HepG2 (cell line): ENCODE measurements around the gene FCN3. TPM values are rescaled to one million over a fixed set of nuclear protein-coding genes. Genes with fewer than 3 reads are reported as not detected.
A peak's percentile ranks its signal among the peaks of the same experiment; 100 is the strongest.

Experiments used
- ATAC-seq: fragments of 200-7000 bp; cut with Tn5 transposase; 3 replicates; pipeline ENCODE4 v1.9.1; 2020; ENCODE audit warnings: mild to moderate bottlenecking, moderate library complexity
- BruUV-seq: library from RNA; stranded (reverse); fragments of 400-500 nt; replicated peaks from 2 replicates; lab custom pipeline; 2021; lab: Mats Ljungman, UMichigan
- CTCF ChIA-PET: fragments of 300-600 bp; formaldehyde crosslinking; extraction: SDS; loops from one replicate; lab custom pipeline; 2021; ENCODE audit warnings: low total read pairs, inconsistent platforms, low intra/inter-chr PET ratio; lab: Yijun Ruan, JAX
- POLR2A ChIA-PET: fragments of 350-600 bp; sonication (Branson Sonifier 250); formaldehyde crosslinking; loops from one replicate; lab custom pipeline; 2020; ENCODE audit warnings: antibody characterized with exemption, inconsistent platforms; lab: Yijun Ruan, JAX
- DNase-seq: peaks from one replicate; pipeline ENCODE4 v3.0.0-alpha.2; 2015; ENCODE audit warnings: low spot score
- FAIRE-seq: peaks from 3 replicates; lab custom pipeline; 2011; peaks lifted over from hg19 to GRCh38; lab: Jason Lieb, UNC
- H2AFZ ChIP-seq: one replicate; pipeline ENCODE4 v1.6.1; 2011; ENCODE audit warnings: low read length, inconsistent platforms
- H3K27ac ChIP-seq: fragments of 300-600 bp; 3 replicates; pipeline ENCODE4 v1.8.0; 2011; ENCODE audit warnings: mixed run types, mild to moderate bottlenecking, mixed read lengths, low read length, inconsistent platforms; ENCODE audit not compliant: insufficient read depth; ENCODE audit errors: extremely low read length
- H3K27me3 ChIP-seq, 2 experiments: fragments of 200-600 bp in 1 of 2; 2 replicates in 1 of 2; 3 replicates in 1 of 2; pipeline versions ENCODE4 v1.6.0 to v1.8.0; 2011; ENCODE audit warnings: low read length in 2 of 2, mild to moderate bottlenecking in 2 of 2, moderate library complexity in 2 of 2, inconsistent platforms in 1 of 2; ENCODE audit not compliant: insufficient read depth in 2 of 2, control insufficient read depth in 1 of 2
- H3K36me3 ChIP-seq, 2 experiments: fragments of 200-600 bp in 1 of 2; replicated peaks in 1 of 2; 2 replicates in 1 of 2; 3 replicates in 1 of 2; pipeline versions ENCODE4 v1.5.1 to v1.8.0; 2011; ENCODE audit warnings: low read length in 2 of 2, inconsistent platforms in 1 of 2; ENCODE audit not compliant: insufficient read depth in 2 of 2, control insufficient read depth in 1 of 2
- H3K4me1 ChIP-seq: 2 replicates; pipeline ENCODE4 v1.5.1; 2012; ENCODE audit warnings: low read length, inconsistent platforms; ENCODE audit not compliant: insufficient read depth
- H3K4me2 ChIP-seq: 2 replicates; pipeline ENCODE4 v1.6.0; 2011; ENCODE audit warnings: low read depth, low read length, inconsistent platforms
- H3K4me3 ChIP-seq, 3 experiments: fragments of 200-600 bp in 1 of 3; sonication (generic), shearing (Covaris generic) in 1 of 3; replicated peaks in 1 of 3; 2 replicates each; pipeline ENCODE4 v1.5.1; 2011 to 2016; ENCODE audit warnings: low read length in 3 of 3, inconsistent platforms in 2 of 3, low read depth in 2 of 3, mild to moderate bottlenecking in 2 of 3, control low read depth in 1 of 3, mixed read lengths in 1 of 3; ENCODE audit not compliant: insufficient read depth in 1 of 3
- H3K79me2 ChIP-seq: one replicate; pipeline ENCODE4 v1.6.1; 2011; ENCODE audit warnings: low read length, inconsistent platforms; ENCODE audit not compliant: insufficient read depth
- H3K9ac ChIP-seq: 2 replicates; pipeline ENCODE4 v1.6.0; 2011; ENCODE audit warnings: mild to moderate bottlenecking, low read depth, low read length, inconsistent platforms; ENCODE audit not compliant: insufficient read depth
- H3K9me3 ChIP-seq: 2 replicates; pipeline ENCODE4 v1.5.1; 2012; ENCODE audit warnings: mild to moderate bottlenecking, low read length
- H4K20me1 ChIP-seq: 2 replicates; pipeline ENCODE4 v1.6.0; 2011; ENCODE audit warnings: inconsistent platforms, mild to moderate bottlenecking, low read length, moderate library complexity; ENCODE audit not compliant: insufficient read depth
- EHMT2 ChIP-seq: fragments of 200-600 bp; sonication (generic); IDR thresholded peaks from 2 replicates; pipeline ENCODE4 v1.7.0; 2017; ENCODE audit warnings: antibody characterized with exemption, low read depth, low read length, borderline replicate concordance
- FIP1L1 ChIP-seq: fragments of 200-400 bp; formaldehyde crosslinking; IDR thresholded peaks from 2 replicates; pipeline ENCODE4 v1.6.1; 2018; ENCODE audit warnings: low read depth, mild to moderate bottlenecking, low read length, moderate library complexity, borderline replicate concordance; ENCODE audit not compliant: insufficient read depth
- FOXM1 ChIP-seq: sonication (generic); formaldehyde crosslinking; IDR thresholded peaks from 2 replicates; pipeline ENCODE4 v1.5.0; 2020; ENCODE audit warnings: missing genetic modification reagents
- KDM2A ChIP-seq: sonication (generic); formaldehyde crosslinking; IDR thresholded peaks from 2 replicates; pipeline ENCODE4 v1.4.0; 2020; ENCODE audit warnings: low read depth, missing genetic modification reagents, borderline replicate concordance
- MED13 ChIP-seq: sonication (generic); formaldehyde crosslinking; IDR thresholded peaks from 2 replicates; pipeline ENCODE4 v1.5.0; 2020; ENCODE audit warnings: missing genetic modification reagents
- MZF1 ChIP-seq: sonication (generic); formaldehyde crosslinking; IDR thresholded peaks from 2 replicates; pipeline ENCODE4 v1.8.1; 2023; ENCODE audit warnings: mild to moderate bottlenecking, missing genetic modification reagents, borderline replicate concordance
- NFIB ChIP-seq: sonication (generic); formaldehyde crosslinking; IDR thresholded peaks from 2 replicates; pipeline ENCODE4 v1.9.0; 2021; ENCODE audit warnings: missing genetic modification reagents, mild to moderate bottlenecking, borderline replicate concordance
- POLR2A ChIP-seq, 2 experiments: IDR thresholded peaks; 2 replicates each; pipeline ENCODE4 v1.6.1; 2011; ENCODE audit warnings: low read depth in 2 of 2, low read length in 2 of 2, mild to moderate bottlenecking in 1 of 2, moderate library complexity in 1 of 2; ENCODE audit not compliant: insufficient read depth in 1 of 2
- SMC3 ChIP-seq: IDR thresholded peaks from 2 replicates; pipeline ENCODE4 v1.6.1; 2011; ENCODE audit warnings: low read length, improper control_type of control experiment
- SOX6 ChIP-seq, 2 experiments: fragments of 450-650 bp in 1 of 2; sonication (generic) in 1 of 2; formaldehyde crosslinking in 1 of 2; IDR thresholded peaks; 2 replicates each; pipeline versions ENCODE4 v1.4.0 to v1.6.1; 2017 to 2020; ENCODE audit warnings: antibody characterized with exemption in 1 of 2, mild to moderate bottlenecking in 1 of 2, missing genetic modification reagents in 1 of 2
- SP1 ChIP-seq, 2 experiments: fragments of 450-650 bp in 1 of 2; sonication (generic) in 1 of 2; formaldehyde crosslinking in 1 of 2; IDR thresholded peaks; 2 replicates each; pipeline versions ENCODE4 v1.4.0 to v1.6.1; 2016 to 2020; ENCODE audit warnings: missing genetic modification reagents in 1 of 2
- SSRP1 ChIP-seq: IDR thresholded peaks from 2 replicates; pipeline ENCODE4 v1.6.1; 2016; ENCODE audit warnings: control low read depth
- TEAD3 ChIP-seq: optimal IDR thresholded peaks from 2 replicates; pipeline ENCODE3; 2016; ENCODE audit warnings: borderline replicate concordance
- ZBTB39 ChIP-seq: sonication (generic); formaldehyde crosslinking; IDR thresholded peaks from 2 replicates; pipeline ENCODE4 v1.5.0; 2020; ENCODE audit warnings: missing genetic modification reagents
- ZNF3 ChIP-seq: IDR thresholded peaks from 2 replicates; pipeline ENCODE4 v1.7.0; 2017; ENCODE audit warnings: inconsistent platforms
- ZNF34 ChIP-seq: sonication (generic); formaldehyde crosslinking; IDR thresholded peaks from 2 replicates; pipeline ENCODE4 v1.4.0; 2020; ENCODE audit warnings: mild to moderate bottlenecking, missing genetic modification reagents, borderline replicate concordance
- ZNF597 ChIP-seq: sonication (generic); formaldehyde crosslinking; IDR thresholded peaks from 2 replicates; pipeline ENCODE4 v1.5.0; 2020; ENCODE audit warnings: missing genetic modification reagents
- ZNF776 ChIP-seq: sonication (generic); formaldehyde crosslinking; IDR thresholded peaks from 2 replicates; pipeline ENCODE4 v1.4.0; 2020; ENCODE audit warnings: mild to moderate bottlenecking, missing genetic modification reagents
- ZNF780A ChIP-seq: sonication (generic); formaldehyde crosslinking; IDR thresholded peaks from 2 replicates; pipeline ENCODE4 v1.8.0; 2022; ENCODE audit warnings: mild to moderate bottlenecking, missing genetic modification reagents, moderate library complexity
- ZNF781 ChIP-seq: sonication (generic); formaldehyde crosslinking; IDR thresholded peaks from 2 replicates; pipeline ENCODE4 v1.5.1; 2020; ENCODE audit warnings: borderline replicate concordance, mild to moderate bottlenecking, missing genetic modification reagents; ENCODE audit errors: not compliant biosample characterization
- ZNF891 ChIP-seq: sonication (generic); formaldehyde crosslinking; IDR thresholded peaks from 2 replicates; pipeline ENCODE4 v1.5.0; 2020; ENCODE audit warnings: mild to moderate bottlenecking, missing genetic modification reagents
- ZSCAN31 ChIP-seq: sonication (generic); formaldehyde crosslinking; IDR thresholded peaks from 2 replicates; pipeline ENCODE4 v1.5.0; 2020; ENCODE audit warnings: low read depth, mild to moderate bottlenecking, missing genetic modification reagents
- WGBS: methylation state at CpG from one replicate; pipeline ENCODE4 v1.1.6; 2017; ENCODE audit warnings: low lambda C conversion rate; 5-methylcytosine and 5-hydroxymethylcytosine counted together
- in situ Hi-C: cut with HindIII; loops from 2 replicates; pipeline ENCODE4 v1.10.0; 2017; ENCODE audit warnings: low pct_unique_long_range_greater_than_20kb; ENCODE audit not compliant: extremely low pct_ligation_motif_present
- intact Hi-C: fragments of 100-400 bp; cut with micrococcal nuclease; formaldehyde crosslinking; loops from one replicate; pipeline ENCODE4 v1.10.0; 2022; ENCODE audit not compliant: unreplicated experiment
- polyA plus RNA-seq, 8 experiments: library from polyadenylated mRNA; depleted of rRNA in 3 of 8; stranded (reverse) in 7 of 8; unstranded in 1 of 8; fragments of >200 nt; fragmentation: Illumina TruSeq in 4 of 8; extraction: Trizol in 4 of 8; gene quantifications; 2 replicates each; pipeline versions ENCODE4 v1.2.1 to v1.2.3, GENCODE V29; 2011 to 2016; ENCODE audit warnings: low read depth in 4 of 8, missing spikeins in 1 of 8, mixed read lengths in 1 of 8; ENCODE audit not compliant: insufficient read depth in 1 of 8
- total RNA-seq, 5 experiments: library from RNA; depleted of rRNA; stranded (reverse); fragments of >200 nt; fragmentation: Illumina TruSeq; extraction: Trizol; gene quantifications; 2 replicates each; pipeline ENCODE4 v1.2.3, GENCODE V29; 2016; ENCODE audit warnings: low read depth in 1 of 5

Gene FCN3
- total and polyA plus RNA-seq, 2 of the 13 experiments (the other 11 are each of a cell fraction or from before 2014, with no cell fraction given): not detected

- FAIRE-seq (peak; percentile 51), ATAC-seq (peak; percentile 60), DNase-seq (peak; percentile 68)
- no peaks in the 10 kb centered on the region for H3K36me3 ChIP-seq
- H3K9me3 ChIP-seq: no peaks in the 10 kb centered on the region
- peaks cover 2 to 10% of the 10 kb centered on the region in 2 experiments; a peak in 3 of 5 replicates for H3K27me3 ChIP-seq
- WGBS: 3% methylated on average over 32 of the region's 40 CpGs
- no peaks in the 10 kb centered on the region for H4K20me1 ChIP-seq
- H3K79me2 ChIP-seq: no peaks in the 10 kb centered on the region
- POLR2A ChIA-PET: interaction anchor here (0.6 to 3.2 kb wide), 15 partner anchors 11 to 408 kb away, joined by 3 to 20 read pairs (median 4); partner anchors contain the start of genes FAM76A, IFI6, SLC9A1 and STX12
- H3K4me3 ChIP-seq: peak overlapping the region; percentile 64 to 84 (median 84)
- peaks cover 27% of the 10 kb centered on the region for H3K4me1 ChIP-seq
- H3K4me2 ChIP-seq: peak overlapping the region; percentile 84
- H2AFZ ChIP-seq: peak overlapping the region; percentile 54
- CTCF ChIA-PET: interaction anchor here (1.1 kb wide), 1 partner anchor 23 kb away, joined by 3 read pairs; no protein-coding TSS in a partner anchor
- intact Hi-C loops: no loop called here
- peak overlapping the region; percentile 33 for H3K27ac ChIP-seq
- in situ Hi-C loops: no loop called here
- peak overlapping the region; percentile 66; the same call in 1 of the 2 replicates for H3K9ac ChIP-seq
- no TSS peak for BruUV-seq
- TF ChIP-seq ZSCAN31 (no peak), FOXM1 (CRISPR knock-in tag) (no peak), NFIB (CRISPR knock-in tag) (no peak), MED13 (CRISPR knock-in tag) (no peak), ZNF597 (no peak), ZBTB39 (CRISPR knock-in tag) (no peak), SOX6 (IDR thresholded peaks at IDR 0.05) (no peak), SOX6 (CRISPR knock-in tag; IDR thresholded peaks at IDR 0.05) (no peak), EHMT2 (no peak), TEAD3 (CRISPR knock-in tag) (no peak), ZNF776 (CRISPR knock-in tag) (no peak), FIP1L1 (no peak), MZF1 (CRISPR knock-in tag) (no peak), ZNF34 (no peak), SP1 (IDR thresholded peaks at IDR 0.05) (no peak), SP1 (CRISPR knock-in tag; IDR thresholded peaks at IDR 0.05) (peak; percentile 63), KDM2A (CRISPR knock-in tag) (no peak), SMC3 (no peak), ZNF3 (CRISPR knock-in tag) (no peak), ZNF891 (CRISPR knock-in tag) (no peak), ZNF780A (CRISPR knock-in tag) (no peak), ZNF781 (CRISPR knock-in tag) (no peak), POLR2A (IDR thresholded peaks at IDR 0.05; ENCODE audit: insufficient read depth in 1 of 2, low read depth in 2 of 2, low read length in 2 of 2) (peak; percentile 35 to 47; a peak in 2 of 4 replicates), SSRP1 (CRISPR knock-in tag) (no peak)
Observed at GRCh38 chr1:27365372-27366112, 9.1 kb downstream of the FCN3 start.
